ENCODE results near the gene RASGRP3. TPM values are rescaled to one million over a fixed set of nuclear protein-coding genes. Genes with fewer than 3 reads are reported as not detected.

RASGRP3 gene
- total RNA-seq, 2 experiments from 2014 or later = 11.8 to 13.7 TPM

DNA sequence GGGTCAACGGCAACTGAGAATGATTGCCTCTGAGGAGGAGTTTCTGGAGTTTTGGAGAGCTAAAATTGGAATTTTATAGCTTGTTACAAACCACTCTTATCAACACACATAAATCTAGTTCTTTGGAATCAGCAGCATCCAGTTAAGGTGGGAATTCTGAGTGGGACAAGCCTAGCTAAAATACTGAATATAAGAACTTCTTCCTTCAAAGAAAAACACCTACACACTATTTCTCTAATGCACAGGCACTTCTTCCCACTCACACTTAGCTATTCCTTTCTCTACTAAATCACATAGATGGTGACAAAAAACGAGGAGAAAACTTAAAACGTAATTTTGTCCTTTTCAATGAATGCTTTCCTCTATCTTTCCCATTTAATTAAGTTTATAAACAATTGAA is 79.2 kb downstream of the RASGRP3 start:
- ChIA-PET POLR2A (no interaction called here), CTCF (interaction anchor here (1.1 kb wide), 1 partner anchor 8 kb away, joined by 5 read pairs; no protein-coding TSS in a partner anchor)
- no peak overlapping the region for H3K4me3 Mint-ChIP-seq
- peaks cover 8% of the 10 kb centered on the region for H3K4me1 Mint-ChIP-seq
- H3K36me3 Mint-ChIP-seq (ENCODE audit: low read depth) = peaks cover 8% of the 10 kb centered on the region
- H3K9me3 Mint-ChIP-seq = no peaks in the 10 kb centered on the region
- no peak for DNase-seq
- H3K27ac Mint-ChIP-seq = no peak overlapping the region
- H3K27me3 Mint-ChIP-seq = no peaks in the 10 kb centered on the region

DNA sequence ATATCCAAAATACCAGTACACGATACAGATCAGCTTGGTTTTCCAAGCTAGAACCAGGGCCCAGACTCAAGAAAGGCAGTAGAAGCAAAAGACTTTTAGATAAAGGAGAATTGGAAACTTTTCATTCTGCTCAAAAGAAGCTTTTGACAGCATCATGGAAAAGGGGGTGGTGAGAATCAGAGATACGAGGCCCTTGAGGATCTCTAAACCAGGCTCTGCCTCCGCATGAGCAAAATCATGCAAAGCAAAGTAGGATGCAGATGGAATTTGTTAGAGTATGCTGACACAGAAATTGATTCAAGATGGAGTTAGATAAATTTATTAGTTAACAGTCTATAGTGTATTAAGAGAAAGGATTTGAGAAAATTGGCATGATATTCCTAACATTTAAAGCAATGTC is 82.9 kb downstream of the RASGRP3 start:
- H3K27ac Mint-ChIP-seq = no peak overlapping the region
- peaks cover 8% of the 10 kb centered on the region for H3K4me1 Mint-ChIP-seq
- ChIA-PET CTCF (no interaction called here), POLR2A (no interaction called here)
- DNase-seq = no peak
- H3K27me3 Mint-ChIP-seq = no peaks in the 10 kb centered on the region
- H3K36me3 Mint-ChIP-seq (ENCODE audit: low read depth) = peaks cover 9% of the 10 kb centered on the region
- no peak overlapping the region for H3K4me3 Mint-ChIP-seq
- H3K9me3 Mint-ChIP-seq = no peaks in the 10 kb centered on the region

GRCh38 chr2:33560017-33560416 is 83.6 kb downstream of the RASGRP3 start:
- Mint-ChIP-seq H3K4me1 (peaks cover 4% of the 10 kb centered on the region), H3K9me3 (no peaks in the 10 kb centered on the region), H3K27me3 (no peaks in the 10 kb centered on the region), H3K36me3 (ENCODE audit: low read depth) (peaks cover 9% of the 10 kb centered on the region), H3K4me3 (no peak overlapping the region), H3K27ac (no peak overlapping the region)
- DNase-seq = no peak
- ChIA-PET POLR2A (no interaction called here), CTCF (no interaction called here)

GRCh38 chr2:33561872-33562271 is 85.4 kb downstream of the RASGRP3 start:
- no peak for DNase-seq
- no peaks in the 10 kb centered on the region for H3K4me1 Mint-ChIP-seq
- ChIA-PET POLR2A (no interaction called here), CTCF (no interaction called here)
- H3K27ac Mint-ChIP-seq = no peak overlapping the region
- H3K27me3 Mint-ChIP-seq = no peaks in the 10 kb centered on the region
- H3K4me3 Mint-ChIP-seq = no peak overlapping the region
- peaks cover 9% of the 10 kb centered on the region for H3K36me3 Mint-ChIP-seq (ENCODE audit: low read depth)
- no peaks in the 10 kb centered on the region for H3K9me3 Mint-ChIP-seq

GRCh38 chr2:33570681-33571080 is 94.2 kb downstream of the RASGRP3 start:
- CTCF ChIA-PET = no interaction called here
- no peak for DNase-seq
- H3K27me3 Mint-ChIP-seq = no peaks in the 10 kb centered on the region
- POLR2A ChIA-PET = no interaction called here
- H3K27ac Mint-ChIP-seq = no peak overlapping the region
- H3K4me3 Mint-ChIP-seq = no peak overlapping the region
- peaks cover 1% of the 10 kb centered on the region for H3K36me3 Mint-ChIP-seq (ENCODE audit: low read depth)
- peaks cover 7% of the 10 kb centered on the region for H3K4me1 Mint-ChIP-seq
- H3K9me3 Mint-ChIP-seq = no peaks in the 10 kb centered on the region

DNA sequence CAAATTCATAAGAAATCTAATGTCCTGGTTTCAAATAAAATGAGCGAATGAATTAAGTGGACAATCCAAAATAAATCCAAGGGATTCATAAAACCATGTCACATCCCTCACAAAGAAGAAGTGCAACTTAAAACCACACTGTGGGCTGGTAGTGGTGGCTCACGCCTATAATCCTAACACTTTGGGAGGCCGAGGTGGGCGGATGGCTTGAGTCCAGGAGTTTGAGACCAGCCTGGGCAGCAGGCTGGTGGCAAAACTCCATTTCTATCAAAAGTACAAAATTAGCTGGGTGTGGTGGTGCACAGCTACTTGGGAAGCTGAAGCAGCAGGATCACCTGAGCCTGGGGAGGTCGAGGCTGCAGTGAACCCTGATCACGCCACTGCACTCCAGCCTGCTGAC is 97.2 kb downstream of the RASGRP3 start:
- no peaks in the 10 kb centered on the region for H3K36me3 Mint-ChIP-seq (ENCODE audit: low read depth)
- ChIA-PET POLR2A (no interaction called here), CTCF (interaction anchor here (1.6 kb wide), 1 partner anchor 10 kb away, joined by 4 read pairs; no protein-coding TSS in a partner anchor)
- no peak overlapping the region for H3K4me3 Mint-ChIP-seq
- no peak for DNase-seq
- no peaks in the 10 kb centered on the region for H3K27me3 Mint-ChIP-seq
- H3K27ac Mint-ChIP-seq = no peak overlapping the region
- H3K4me1 Mint-ChIP-seq = peaks cover 7% of the 10 kb centered on the region
- H3K9me3 Mint-ChIP-seq = no peaks in the 10 kb centered on the region

DNA sequence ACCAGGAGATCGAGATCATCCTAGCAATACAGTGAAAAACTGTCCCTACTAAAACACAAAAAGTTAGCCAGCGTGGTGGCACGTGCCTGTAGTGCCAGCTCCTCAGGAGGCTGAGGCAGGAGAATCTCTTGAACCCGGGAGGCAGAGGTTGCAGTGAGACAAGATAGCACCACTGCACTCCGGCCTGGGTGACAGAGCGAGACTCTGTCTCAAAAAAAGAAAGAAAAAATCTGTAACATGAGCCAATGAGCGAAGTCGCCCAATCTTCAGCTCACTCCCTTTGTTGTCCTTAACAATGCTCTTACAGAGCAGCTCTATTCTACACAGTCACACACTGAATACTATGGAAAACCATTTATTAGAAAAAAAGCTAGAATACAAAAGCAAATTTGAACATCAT is 100.6 kb downstream of the RASGRP3 start:
- H3K27me3 Mint-ChIP-seq = no peaks in the 10 kb centered on the region
- POLR2A ChIA-PET = no interaction called here
- CTCF ChIA-PET = no interaction called here
- H3K9me3 Mint-ChIP-seq = no peaks in the 10 kb centered on the region
- no peak overlapping the region for H3K4me3 Mint-ChIP-seq
- peaks cover 11% of the 10 kb centered on the region for H3K4me1 Mint-ChIP-seq
- no peak overlapping the region for H3K27ac Mint-ChIP-seq
- peaks cover 5% of the 10 kb centered on the region for H3K36me3 Mint-ChIP-seq (ENCODE audit: low read depth)
- DNase-seq = no peak

GRCh38 chr2:33577668-33578067 is 101.2 kb downstream of the RASGRP3 start:
- peaks cover 7% of the 10 kb centered on the region for H3K36me3 Mint-ChIP-seq (ENCODE audit: low read depth)
- H3K27ac Mint-ChIP-seq = no peak overlapping the region
- DNase-seq = no peak
- POLR2A ChIA-PET = no interaction called here
- no peaks in the 10 kb centered on the region for H3K9me3 Mint-ChIP-seq
- H3K4me1 Mint-ChIP-seq = peaks cover 16% of the 10 kb centered on the region
- no peaks in the 10 kb centered on the region for H3K27me3 Mint-ChIP-seq
- H3K4me3 Mint-ChIP-seq = no peak overlapping the region
- CTCF ChIA-PET = no interaction called here

DNA sequence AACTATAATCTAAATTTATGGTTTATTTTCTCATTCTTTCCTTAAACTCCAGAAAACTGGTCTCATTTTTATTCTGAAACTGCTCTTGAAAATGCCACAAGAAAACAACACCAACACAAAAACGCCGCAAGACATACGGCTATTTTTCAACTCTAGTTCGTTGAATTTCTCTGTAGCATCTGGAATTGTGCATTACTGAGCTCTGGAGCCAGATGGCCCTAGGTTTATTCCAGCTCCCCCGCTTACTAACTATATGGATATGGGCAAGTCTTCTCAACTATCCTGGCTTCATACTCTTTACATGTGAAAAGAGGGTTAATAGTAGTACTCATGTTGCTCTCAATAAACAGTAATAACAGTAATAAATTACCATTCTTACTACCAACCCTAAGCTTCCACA is 102.8 kb downstream of the RASGRP3 start:
- no peak for DNase-seq
- H3K27me3 Mint-ChIP-seq = no peaks in the 10 kb centered on the region
- ChIA-PET POLR2A (no interaction called here), CTCF (no interaction called here)
- H3K27ac Mint-ChIP-seq = no peak overlapping the region
- H3K4me3 Mint-ChIP-seq = no peak overlapping the region
- no peaks in the 10 kb centered on the region for H3K9me3 Mint-ChIP-seq
- peaks cover 10% of the 10 kb centered on the region for H3K36me3 Mint-ChIP-seq (ENCODE audit: low read depth)
- peaks cover 16% of the 10 kb centered on the region for H3K4me1 Mint-ChIP-seq

DNA sequence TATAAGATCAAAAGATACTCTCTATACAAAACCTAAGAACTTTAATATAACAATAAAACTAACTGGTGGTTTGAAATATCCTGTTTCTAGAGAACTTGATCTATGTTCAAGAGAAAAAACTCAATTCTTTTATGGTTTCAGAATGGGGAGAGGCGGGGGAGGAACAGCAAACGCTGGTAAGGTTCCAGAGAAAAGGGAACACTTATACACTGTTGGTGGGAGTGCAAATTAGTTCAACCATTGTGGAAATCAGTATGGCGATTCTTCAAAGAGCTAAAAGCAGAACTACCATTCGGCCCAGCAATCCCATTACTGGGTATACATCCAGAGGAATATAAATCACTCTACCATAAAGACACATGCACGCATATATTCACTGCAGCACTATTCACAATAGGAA is 105.4 kb downstream of the RASGRP3 start:
- H3K27me3 Mint-ChIP-seq = no peaks in the 10 kb centered on the region
- no peaks in the 10 kb centered on the region for H3K9me3 Mint-ChIP-seq
- ChIA-PET CTCF (interaction anchor here (1.4 to 2.0 kb wide), 2 partner anchors 18 to 106 kb away, joined by 3 to 6 read pairs; partner anchors contain the start of gene FAM98A), POLR2A (no interaction called here)
- no peak for DNase-seq
- H3K4me1 Mint-ChIP-seq = peaks cover 16% of the 10 kb centered on the region
- H3K36me3 Mint-ChIP-seq (ENCODE audit: low read depth) = peaks cover 19% of the 10 kb centered on the region
- no peak overlapping the region for H3K27ac Mint-ChIP-seq
- no peak overlapping the region for H3K4me3 Mint-ChIP-seq

DNA sequence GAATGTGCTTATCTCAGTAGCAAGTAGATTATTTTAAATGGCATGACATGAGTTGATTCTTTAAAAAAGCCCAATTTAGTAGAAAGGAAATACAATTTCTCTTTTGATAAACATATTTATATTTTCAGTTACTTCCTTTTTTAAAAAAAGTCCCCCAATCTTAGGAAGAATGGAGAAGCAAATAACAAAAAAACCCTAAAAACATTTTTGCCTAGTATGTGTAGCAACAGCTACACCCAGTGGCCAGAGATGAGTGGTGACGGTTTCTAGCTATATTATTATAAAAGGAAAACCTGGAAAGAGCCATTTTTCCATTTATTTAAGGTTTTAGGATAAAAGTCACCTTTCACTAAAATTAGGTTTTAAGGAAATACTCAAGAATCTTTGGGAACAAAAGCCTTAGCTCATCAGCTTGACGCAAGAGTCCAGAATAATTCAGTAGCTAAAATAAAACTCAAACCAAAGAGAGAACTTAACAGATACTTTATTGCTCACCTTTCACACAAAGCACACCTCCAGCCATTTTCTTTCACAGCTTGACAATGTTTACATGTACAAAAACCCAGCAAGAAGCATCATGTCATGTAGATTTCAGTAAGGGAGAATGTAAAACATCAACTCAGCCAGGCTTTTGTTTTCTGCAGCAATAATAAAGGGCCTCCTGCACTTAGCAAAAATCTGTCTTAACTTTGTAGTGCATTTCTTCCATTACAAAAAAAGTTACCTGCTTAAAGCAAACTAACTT is 106.9 kb downstream of the RASGRP3 start:
- peak; percentile 21 for DNase-seq
- CTCF ChIA-PET = interaction anchor here (0.7 to 2.0 kb wide), 10 partner anchors 9 to 203 kb away, joined by 3 to 6 read pairs (median 4); partner anchors contain the start of gene FAM98A
- no peak overlapping the region for H3K27ac Mint-ChIP-seq
- no peaks in the 10 kb centered on the region for H3K9me3 Mint-ChIP-seq
- peaks cover 16% of the 10 kb centered on the region for H3K4me1 Mint-ChIP-seq
- no peak overlapping the region for H3K4me3 Mint-ChIP-seq
- POLR2A ChIA-PET = no interaction called here
- no peaks in the 10 kb centered on the region for H3K27me3 Mint-ChIP-seq
- peaks cover 26% of the 10 kb centered on the region for H3K36me3 Mint-ChIP-seq (ENCODE audit: low read depth)

GRCh38 chr2:33586766-33587165 is 110.3 kb downstream of the RASGRP3 start:
- H3K36me3 Mint-ChIP-seq (ENCODE audit: low read depth) = peaks cover 38% of the 10 kb centered on the region
- H3K9me3 Mint-ChIP-seq = no peaks in the 10 kb centered on the region
- H3K4me3 Mint-ChIP-seq = no peak overlapping the region

DNA sequence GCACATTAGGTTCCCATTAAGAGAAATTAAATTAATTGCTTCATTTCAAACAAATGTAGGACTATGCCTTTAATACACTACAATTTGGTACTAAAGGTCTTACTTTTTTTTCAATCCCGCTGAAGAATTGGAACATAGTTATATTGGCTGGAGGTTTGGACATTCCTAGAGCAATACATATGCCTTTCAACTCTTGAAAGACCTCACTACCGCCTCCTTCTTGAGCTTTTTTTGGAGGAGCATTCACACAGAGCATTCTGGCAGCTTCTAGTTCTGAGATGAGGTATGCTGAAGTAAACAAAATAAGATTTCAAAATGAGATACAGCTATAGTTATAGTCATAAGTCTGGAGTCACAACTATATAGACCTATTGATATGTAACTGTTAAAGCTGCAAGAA is 111.8 kb downstream of the RASGRP3 start:
- no peak overlapping the region for H3K27ac Mint-ChIP-seq
- H3K9me3 Mint-ChIP-seq = no peaks in the 10 kb centered on the region
- ChIA-PET CTCF (interaction anchor here (2.1 kb wide), 1 partner anchor 11 kb away, joined by 5 read pairs; the partner anchor contains the start of gene FAM98A), POLR2A (no interaction called here)
- no peaks in the 10 kb centered on the region for H3K27me3 Mint-ChIP-seq
- DNase-seq = no peak
- H3K4me3 Mint-ChIP-seq = no peak overlapping the region
- H3K36me3 Mint-ChIP-seq (ENCODE audit: low read depth) = peaks cover 42% of the 10 kb centered on the region
- H3K4me1 Mint-ChIP-seq = peaks cover 2% of the 10 kb centered on the region

More at GRCh38 chr2:33586766-33587165, 110.3 kb downstream of the RASGRP3 start:
- H3K4me1 Mint-ChIP-seq = peaks cover 10% of the 10 kb centered on the region
- ChIA-PET CTCF (no interaction called here), POLR2A (no interaction called here)
- no peaks in the 10 kb centered on the region for H3K27me3 Mint-ChIP-seq
- no peak overlapping the region for H3K27ac Mint-ChIP-seq
- no peak for DNase-seq

- Mint-ChIP-seq H3K4me1 (peaks cover 6% of the 10 kb centered on the region), H3K4me3 (no peak overlapping the region), H3K27me3 (no peaks in the 10 kb centered on the region), H3K9me3 (no peaks in the 10 kb centered on the region), H3K27ac (no peak overlapping the region), H3K36me3 (ENCODE audit: low read depth) (peaks cover 41% of the 10 kb centered on the region)
- POLR2A ChIA-PET = no interaction called here
- CTCF ChIA-PET = interaction anchor here (2.1 kb wide), 1 partner anchor 10 kb away, joined by 5 read pairs; the partner anchor contains the start of gene FAM98A
- DNase-seq = no peak
Observed at GRCh38 chr2:33589444-33589843, 113.0 kb downstream of the RASGRP3 start.

Data from activated CD4-positive, alpha-beta T cell treated with anti-CD3 and anti-CD28 coated beads, Interleukin-2, amount 10 ng/mL, durations not matched to agents 7 days and 5 days (primary cell).